Esophagus muscularis mucosa (tissue), 4 donors: ENCODE results near the gene PSPH. TPM values are rescaled to one million over a fixed set of nuclear protein-coding genes. Genes with fewer than 3 reads are reported as not detected.
"Not testable (repeated sequence)": the region's sequence is repeated elsewhere in the genome, so short reads cannot be mapped to it uniquely, and the experiment has no call there.

ENCODE experiments used
- DNase-seq: peaks from one replicate; pipeline ENCODE4 v3.0.0-alpha.2; 2017; ENCODE audit errors: extremely low spot score
- H3K27ac ChIP-seq, 4 donors: fragments of 200-600 bp; sonication (generic); replicated peaks in 1 of 4; 1 replicate in 3 of 4; 2 replicates in 1 of 4; pipeline ENCODE4 v1.5.1; 2016 to 2019; ENCODE audit warnings: mild to moderate bottlenecking in 1 of 4
- H3K27me3 ChIP-seq, 4 donors: fragments of 200-600 bp; sonication (generic); one replicate each; pipeline versions ENCODE4 v1.5.1 to v1.6.0; 2016 to 2019
- H3K36me3 ChIP-seq, 4 donors: fragments of 200-600 bp; sonication (generic); one replicate each; pipeline ENCODE4 v1.5.1; 2016 to 2019
- H3K4me1 ChIP-seq, 4 donors: fragments of 200-600 bp; sonication (generic); one replicate each; pipeline ENCODE4 v1.5.1; 2016 to 2019
- H3K4me3 ChIP-seq, 4 donors: fragments of 200-600 bp; sonication (generic); 1 replicate in 2 of 4; 2 replicates in 2 of 4; pipeline ENCODE4 v1.5.1; 2016 to 2019; ENCODE audit warnings: mild to moderate bottlenecking in 4 of 4, moderate library complexity in 1 of 4
- H3K9me3 ChIP-seq, 4 donors: fragments of 200-600 bp; sonication (generic); 1 replicate in 3 of 4; 2 replicates in 1 of 4; pipeline ENCODE4 v1.5.1; 2016 to 2019
- EP300 ChIP-seq: sonication (generic); formaldehyde crosslinking; IDR thresholded peaks from one replicate; pipeline ENCODE4 v1.6.1; 2017; ENCODE audit warnings: antibody characterized with exemption
- POLR2A ChIP-seq: fragments of 450-650 bp; IDR thresholded peaks from one replicate; pipeline ENCODE4 v1.6.1; 2017; ENCODE audit warnings: antibody characterized with exemption, moderate library complexity, mild to moderate bottlenecking, low read depth
- POLR2AphosphoS5 ChIP-seq, 2 donors: sonication (generic); formaldehyde crosslinking; IDR thresholded peaks; one replicate each; pipeline ENCODE4 v1.6.1; 2017; ENCODE audit warnings: antibody characterized with exemption in 2 of 2
- WGBS: methylation state at CpG from one replicate; pipeline ENCODE4 v1.1.5; 2018; 5-methylcytosine and 5-hydroxymethylcytosine counted together
- intact Hi-C: fragments of 100-400 bp; cut with DNase I; formaldehyde crosslinking; loops from one replicate; pipeline ENCODE4 v1.15.1; 2023
- total RNA-seq, 4 donors: library from RNA; depleted of rRNA; stranded (reverse); fragments of >200 nt; gene quantifications; one replicate each; pipeline versions ENCODE4 v1.1.0 to v1.2.1, GENCODE V29; 2016
- TF ChIP-seq, protein P1 (sequence below), 3 experiments: fragments of 200-600 bp in 2 of 3; fragments of 450-650 bp in 1 of 3; sonication (generic) in 2 of 3; IDR thresholded peaks; one replicate each; pipeline ENCODE4 v1.5.1; 2017 to 2019; ENCODE audit warnings: antibody characterized with exemption in 3 of 3, mild to moderate bottlenecking in 2 of 3, moderate library complexity in 1 of 3

PSPH gene
- total RNA-seq, 4 donors from 2014 or later, result 9.1 to 15.9 (median 13.1) TPM

- Histone ChIP-seq H3K4me3 (peak overlapping the region; percentile 72 to 90 (median 80)), H3K4me1 (peaks cover 12 to 18% (median 15%) of the 10 kb centered on the region in 4 donors), H3K36me3 (peaks cover 23 to 54% (median 51%) of the 10 kb centered on the region in 4 donors), H3K27ac (peak overlapping the region; percentile 86 to 96 (median 92)), H3K27me3 (no peaks in the 10 kb centered on the region), H3K9me3 (no peaks in the 10 kb centered on the region)
- no peak for TF ChIP-seq EP300
- TF ChIP-seq POLR2A, result no peak
- TF ChIP-seq, protein P1, sequence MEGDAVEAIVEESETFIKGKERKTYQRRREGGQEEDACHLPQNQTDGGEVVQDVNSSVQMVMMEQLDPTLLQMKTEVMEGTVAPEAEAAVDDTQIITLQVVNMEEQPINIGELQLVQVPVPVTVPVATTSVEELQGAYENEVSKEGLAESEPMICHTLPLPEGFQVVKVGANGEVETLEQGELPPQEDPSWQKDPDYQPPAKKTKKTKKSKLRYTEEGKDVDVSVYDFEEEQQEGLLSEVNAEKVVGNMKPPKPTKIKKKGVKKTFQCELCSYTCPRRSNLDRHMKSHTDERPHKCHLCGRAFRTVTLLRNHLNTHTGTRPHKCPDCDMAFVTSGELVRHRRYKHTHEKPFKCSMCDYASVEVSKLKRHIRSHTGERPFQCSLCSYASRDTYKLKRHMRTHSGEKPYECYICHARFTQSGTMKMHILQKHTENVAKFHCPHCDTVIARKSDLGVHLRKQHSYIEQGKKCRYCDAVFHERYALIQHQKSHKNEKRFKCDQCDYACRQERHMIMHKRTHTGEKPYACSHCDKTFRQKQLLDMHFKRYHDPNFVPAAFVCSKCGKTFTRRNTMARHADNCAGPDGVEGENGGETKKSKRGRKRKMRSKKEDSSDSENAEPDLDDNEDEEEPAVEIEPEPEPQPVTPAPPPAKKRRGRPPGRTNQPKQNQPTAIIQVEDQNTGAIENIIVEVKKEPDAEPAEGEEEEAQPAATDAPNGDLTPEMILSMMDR (IDR thresholded peaks at IDR 0.05), result no peak
- no peak for TF ChIP-seq POLR2AphosphoS5 (IDR thresholded peaks at IDR 0.05)
- intact Hi-C loops, result no loop called here
- DNase-seq, result no peak
- 64% methylated on average over 7 of the region's 7 CpGs for WGBS
These were observed 12.2 kb upstream of the PSPH start for GRCh38 chr7:56063500-56063881.

- intact Hi-C loops, result no loop called here
- peaks cover 34 to 61% (median 59%) of the 10 kb centered on the region in 4 donors for H3K36me3 ChIP-seq
These were observed 11.1 kb upstream of the PSPH start for GRCh38 chr7:56062382-56062781.

DNA sequence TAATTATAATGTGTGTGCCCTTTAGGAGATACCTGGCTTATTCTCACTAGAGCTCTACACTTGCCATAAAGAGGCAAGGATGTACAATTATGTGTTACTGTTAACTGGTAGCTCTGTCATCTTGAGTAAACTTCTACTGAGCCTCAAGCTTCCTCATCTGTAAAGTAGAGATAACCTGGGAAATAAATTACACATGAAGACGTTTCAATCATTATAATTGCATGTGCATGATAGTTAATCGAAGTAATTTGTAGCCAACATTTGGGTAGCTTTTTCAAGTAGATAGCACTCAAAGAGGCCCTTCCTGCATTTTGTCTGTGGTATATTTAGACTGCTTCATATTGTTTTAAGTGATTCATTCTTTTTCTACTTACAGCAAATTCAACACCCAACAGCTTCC, 2.7 kb upstream of the PSPH start:
- TF ChIP-seq, protein P1 (IDR thresholded peaks at IDR 0.05), result no peak
- no peak for TF ChIP-seq POLR2AphosphoS5 (IDR thresholded peaks at IDR 0.05)
- no peak for TF ChIP-seq EP300
- no peak for TF ChIP-seq POLR2A
- Histone ChIP-seq H3K4me3 (no peak overlapping the region), H3K27me3 (no peaks in the 10 kb centered on the region), H3K9me3 (no peaks in the 10 kb centered on the region), H3K4me1 (peaks cover 26 to 56% (median 32%) of the 10 kb centered on the region in 4 donors), H3K27ac (no peak overlapping the region), H3K36me3 (peaks cover 37 to 64% (median 57%) of the 10 kb centered on the region in 4 donors)
- intact Hi-C loops, result loop anchor here (10.0 kb wide), 1 partner anchor 89 kb away; the partner anchor contains the start of gene NIPSNAP2
- DNase-seq, result no peak
- WGBS, result 77% methylated on average over 2 of the region's 2 CpGs

More at GRCh38 chr7:56062382-56062781, 11.1 kb upstream of the PSPH start:
- no peak overlapping the region for H3K4me3 ChIP-seq
- H3K27me3 ChIP-seq, result no peaks in the 10 kb centered on the region
- TF ChIP-seq, protein P1 (IDR thresholded peaks at IDR 0.05), result no peak
- TF ChIP-seq POLR2AphosphoS5 (IDR thresholded peaks at IDR 0.05), result no peak
- no peak for TF ChIP-seq EP300
- no peak for TF ChIP-seq POLR2A
- peaks cover 12 to 18% (median 15%) of the 10 kb centered on the region in 4 donors for H3K4me1 ChIP-seq
- WGBS, result 85% methylated on average over 2 of the region's 2 CpGs
- DNase-seq, result no peak
- no peaks in the 10 kb centered on the region for H3K9me3 ChIP-seq
- peak overlapping the region in 1 of 4 donors; percentile 96 for H3K27ac ChIP-seq

GRCh38 chr7:56053379-56053778, 2.1 kb upstream of the PSPH start:
- 90% methylated on average over 9 of the region's 9 CpGs for WGBS
- Histone ChIP-seq H3K4me3 (no peak overlapping the region), H3K27me3 (no peaks in the 10 kb centered on the region), H3K4me1 (peaks cover 26 to 62% (median 38%) of the 10 kb centered on the region in 4 donors), H3K36me3 (peaks cover 31 to 57% (median 51%) of the 10 kb centered on the region in 4 donors), H3K9me3 (no peaks in the 10 kb centered on the region), H3K27ac (peak overlapping the region in 3 of 4 donors; percentile 5 to 39 (median 32))
- TF ChIP-seq POLR2AphosphoS5 (IDR thresholded peaks at IDR 0.05) (no peak), EP300 (no peak), POLR2A (no peak)
- TF ChIP-seq, protein P1 (IDR thresholded peaks at IDR 0.05), result no peak
- no peak for DNase-seq
- intact Hi-C loops, result loop anchor here (10.0 kb wide), 1 partner anchor 89 kb away; the partner anchor contains the start of gene NIPSNAP2

GRCh38 chr7:56051053-56051338, 248 bp downstream of the PSPH start:
- peaks cover 7 to 34% (median 27%) of the 10 kb centered on the region in 4 donors for H3K36me3 ChIP-seq
- DNase-seq, result no peak
- H3K27me3 ChIP-seq, result no peaks in the 10 kb centered on the region
- H3K27ac ChIP-seq, result peak overlapping the region; percentile 93 to 99 (median 95)
- peaks cover 26 to 86% (median 62%) of the 10 kb centered on the region in 4 donors for H3K4me1 ChIP-seq
- intact Hi-C loops, result loop anchor here (10.0 kb wide), 1 partner anchor 86 kb away; the partner anchor contains the start of gene NIPSNAP2
- H3K4me3 ChIP-seq, result peak overlapping the region; percentile 87 to 97 (median 96)
- 2% methylated on average over 7 of the region's 9 CpGs for WGBS
- H3K9me3 ChIP-seq, result no peaks in the 10 kb centered on the region
- TF ChIP-seq, protein P1 (IDR thresholded peaks at IDR 0.05), result no peak
- TF ChIP-seq POLR2AphosphoS5 (IDR thresholded peaks at IDR 0.05), result no peak
- TF ChIP-seq EP300, result no peak
- no peak for TF ChIP-seq POLR2A

- Histone ChIP-seq H3K27ac (peak overlapping the region; percentile 31 to 99 (median 76)), H3K36me3 (peaks cover 0 to 11% (median 10%) of the 10 kb centered on the region in 4 donors), H3K4me1 (peaks cover 26 to 71% (median 63%) of the 10 kb centered on the region in 4 donors)
- WGBS, result 61% methylated on average over 8 of the region's 8 CpGs
- H3K4me3 ChIP-seq, intact Hi-C loops, H3K9me3 ChIP-seq, DNase-seq, H3K27me3 ChIP-seq: not testable (repeated sequence)
These were observed 2.5 kb downstream of the PSPH start for GRCh38 chr7:56048763-56049162.
